Measurements from ENCODE around the gene QSOX2.

Gene QSOX2

DNA sequence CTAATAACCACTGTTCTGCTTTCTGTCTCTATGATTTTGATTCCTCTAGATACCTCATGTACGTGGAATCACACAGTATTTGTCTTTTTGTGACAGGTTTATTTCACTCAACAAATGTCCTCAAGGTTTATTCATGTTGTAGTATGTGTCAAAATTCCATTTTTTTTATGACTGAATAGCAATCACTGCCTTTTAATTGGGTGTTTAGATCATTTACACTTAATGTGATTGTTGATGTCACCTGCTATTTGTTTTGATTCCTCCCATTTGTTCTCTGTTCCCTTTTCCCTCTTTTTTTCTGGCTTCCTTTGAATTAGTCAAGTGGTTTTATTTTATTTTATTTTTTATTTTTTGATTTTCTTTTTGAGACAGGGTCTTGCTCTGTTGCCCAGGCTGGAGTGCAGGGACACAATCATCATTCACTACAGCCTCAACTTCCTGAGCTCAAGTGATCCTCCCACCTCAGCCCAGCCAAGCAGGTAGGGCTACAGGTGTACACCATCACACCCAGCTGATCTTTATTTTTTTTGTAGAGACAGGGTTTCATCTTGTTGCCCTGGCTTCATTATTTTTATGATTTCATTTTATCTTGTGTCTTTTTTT is 82.3 kb downstream of the QSOX2 start:
- TF ChIP-seq, protein P1, sequence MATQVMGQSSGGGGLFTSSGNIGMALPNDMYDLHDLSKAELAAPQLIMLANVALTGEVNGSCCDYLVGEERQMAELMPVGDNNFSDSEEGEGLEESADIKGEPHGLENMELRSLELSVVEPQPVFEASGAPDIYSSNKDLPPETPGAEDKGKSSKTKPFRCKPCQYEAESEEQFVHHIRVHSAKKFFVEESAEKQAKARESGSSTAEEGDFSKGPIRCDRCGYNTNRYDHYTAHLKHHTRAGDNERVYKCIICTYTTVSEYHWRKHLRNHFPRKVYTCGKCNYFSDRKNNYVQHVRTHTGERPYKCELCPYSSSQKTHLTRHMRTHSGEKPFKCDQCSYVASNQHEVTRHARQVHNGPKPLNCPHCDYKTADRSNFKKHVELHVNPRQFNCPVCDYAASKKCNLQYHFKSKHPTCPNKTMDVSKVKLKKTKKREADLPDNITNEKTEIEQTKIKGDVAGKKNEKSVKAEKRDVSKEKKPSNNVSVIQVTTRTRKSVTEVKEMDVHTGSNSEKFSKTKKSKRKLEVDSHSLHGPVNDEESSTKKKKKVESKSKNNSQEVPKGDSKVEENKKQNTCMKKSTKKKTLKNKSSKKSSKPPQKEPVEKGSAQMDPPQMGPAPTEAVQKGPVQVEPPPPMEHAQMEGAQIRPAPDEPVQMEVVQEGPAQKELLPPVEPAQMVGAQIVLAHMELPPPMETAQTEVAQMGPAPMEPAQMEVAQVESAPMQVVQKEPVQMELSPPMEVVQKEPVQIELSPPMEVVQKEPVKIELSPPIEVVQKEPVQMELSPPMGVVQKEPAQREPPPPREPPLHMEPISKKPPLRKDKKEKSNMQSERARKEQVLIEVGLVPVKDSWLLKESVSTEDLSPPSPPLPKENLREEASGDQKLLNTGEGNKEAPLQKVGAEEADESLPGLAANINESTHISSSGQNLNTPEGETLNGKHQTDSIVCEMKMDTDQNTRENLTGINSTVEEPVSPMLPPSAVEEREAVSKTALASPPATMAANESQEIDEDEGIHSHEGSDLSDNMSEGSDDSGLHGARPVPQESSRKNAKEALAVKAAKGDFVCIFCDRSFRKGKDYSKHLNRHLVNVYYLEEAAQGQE (IDR thresholded peaks at IDR 0.05; ENCODE audit: insufficient read depth in 1 of 2, low read depth in 2 of 2, low read length in 2 of 2) = no peak
- TF ChIP-seq FOXP2 (optimal IDR thresholded peaks at IDR 0.05; ENCODE audit: borderline replicate concordance, extremely low read depth, extremely low read length, insufficient read depth) = no peak
- no peak for TF ChIP-seq TAF1 (IDR thresholded peaks at IDR 0.05; ENCODE audit: borderline replicate concordance, insufficient read depth, low read length)
- no peak for TF ChIP-seq POLR2AphosphoS5 (IDR thresholded peaks at IDR 0.05; ENCODE audit: low read depth, low read length)
- no peak for TF ChIP-seq SIN3A (IDR thresholded peaks at IDR 0.05; ENCODE audit: borderline replicate concordance, insufficient read depth, low read length)

DNA sequence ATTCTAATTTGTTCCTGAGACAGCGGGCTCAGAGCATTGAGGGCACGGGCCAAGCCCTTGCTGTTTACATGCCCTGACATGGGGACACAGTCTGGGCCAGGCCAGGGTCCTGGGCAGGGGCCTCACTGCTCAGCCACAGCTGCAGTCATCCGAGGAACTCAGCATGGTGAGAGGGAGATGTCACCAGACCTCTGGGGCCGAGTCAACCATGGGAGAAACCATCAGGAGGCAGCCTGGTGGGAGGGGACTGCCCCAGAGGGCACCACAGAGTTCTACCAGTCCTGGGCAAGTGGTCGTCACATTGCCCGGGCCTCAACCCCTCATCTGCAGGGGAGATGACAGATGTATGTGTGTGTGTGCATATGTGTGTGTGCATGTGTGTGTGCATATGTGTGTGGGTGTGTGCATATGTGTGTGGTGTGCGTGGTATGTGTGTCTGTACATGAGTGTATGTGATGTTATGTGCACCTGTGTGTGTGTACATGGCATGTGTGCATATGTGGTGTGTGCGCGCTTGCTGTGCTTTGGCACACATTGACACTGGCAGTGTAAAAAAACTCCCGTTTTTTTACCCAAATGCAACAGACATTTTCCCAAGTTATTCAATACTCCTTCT is 84.5 kb downstream of the QSOX2 start:
- TF ChIP-seq POLR2AphosphoS5 (IDR thresholded peaks at IDR 0.05; ENCODE audit: low read depth, low read length) = no peak
- TF ChIP-seq, protein P1 (IDR thresholded peaks at IDR 0.05; ENCODE audit: insufficient read depth in 1 of 2, low read depth in 2 of 2, low read length in 2 of 2) = no peak
- TF ChIP-seq SIN3A (IDR thresholded peaks at IDR 0.05; ENCODE audit: borderline replicate concordance, insufficient read depth, low read length) = no peak
- TF ChIP-seq FOXP2 (optimal IDR thresholded peaks at IDR 0.05; ENCODE audit: borderline replicate concordance, extremely low read depth, extremely low read length, insufficient read depth) = no peak
- no peak for TF ChIP-seq TAF1 (IDR thresholded peaks at IDR 0.05; ENCODE audit: borderline replicate concordance, insufficient read depth, low read length)

DNA sequence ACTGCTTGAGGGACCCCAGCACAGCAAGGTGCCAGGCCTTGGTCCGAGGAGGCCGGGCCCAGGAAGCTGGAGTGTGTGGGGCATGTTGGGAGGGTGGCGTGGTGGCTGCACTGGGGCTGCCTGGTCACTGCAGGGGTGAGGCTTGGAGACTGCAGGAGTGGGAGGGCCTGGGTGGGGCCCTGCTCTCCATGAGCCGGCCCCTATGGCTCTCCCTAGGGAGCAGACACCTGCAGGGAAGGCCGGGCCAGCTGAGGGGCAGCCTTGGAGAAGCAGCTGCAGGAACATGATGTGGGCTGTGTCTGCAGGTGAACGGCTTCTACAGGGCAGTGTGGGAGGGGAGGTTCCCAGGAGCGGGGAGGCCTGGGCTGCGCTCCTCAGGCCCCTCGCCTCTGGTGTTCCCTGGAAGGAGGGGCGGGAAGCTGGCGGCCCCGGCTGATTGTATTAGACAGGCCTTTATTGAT is 85.2 kb downstream of the QSOX2 start:
- TF ChIP-seq, protein P1 (IDR thresholded peaks at IDR 0.05; ENCODE audit: insufficient read depth in 1 of 2, low read depth in 2 of 2, low read length in 2 of 2) = no peak
- TF ChIP-seq TAF1 (IDR thresholded peaks at IDR 0.05; ENCODE audit: borderline replicate concordance, insufficient read depth, low read length) = no peak
- no peak for TF ChIP-seq POLR2AphosphoS5 (IDR thresholded peaks at IDR 0.05; ENCODE audit: low read depth, low read length)
- TF ChIP-seq SIN3A (IDR thresholded peaks at IDR 0.05; ENCODE audit: borderline replicate concordance, insufficient read depth, low read length) = no peak
- no peak for TF ChIP-seq FOXP2 (optimal IDR thresholded peaks at IDR 0.05; ENCODE audit: borderline replicate concordance, extremely low read depth, extremely low read length, insufficient read depth)

- TF ChIP-seq TAF1 (IDR thresholded peaks at IDR 0.05; ENCODE audit: borderline replicate concordance, insufficient read depth, low read length) (no peak), POLR2AphosphoS5 (IDR thresholded peaks at IDR 0.05; ENCODE audit: low read depth, low read length) (no peak), FOXP2 (optimal IDR thresholded peaks at IDR 0.05; ENCODE audit: borderline replicate concordance, extremely low read depth, extremely low read length, insufficient read depth) (no peak), SIN3A (IDR thresholded peaks at IDR 0.05; ENCODE audit: borderline replicate concordance, insufficient read depth, low read length) (no peak)
- TF ChIP-seq, protein P1 (IDR thresholded peaks at IDR 0.05; ENCODE audit: insufficient read depth in 1 of 2, low read depth in 2 of 2, low read length in 2 of 2) = no peak
Measured at GRCh38 chr9:136159851-136160250, 85.8 kb downstream of the QSOX2 start.

All from PFSK-1 (cell line).